ENCODE results near the gene TMEM121. TPM values are rescaled to one million over a fixed set of nuclear protein-coding genes. Genes with fewer than 3 reads are reported as not detected.
A peak's percentile ranks its signal among the peaks of the same experiment; 100 is the strongest.
"Not testable (repeated sequence)": the region's sequence is repeated elsewhere in the genome, so short reads cannot be mapped to it uniquely, and the experiment has no call there.

Gene TMEM121
- total and polyA plus RNA-seq, 2 donors (not counting 1 experiment from before 2014, with no cell fraction given) = 0.99 to 3.7 TPM

- DNase-seq (peak; percentile 74), ATAC-seq (ENCODE audit: low read depth) (peak; percentile 9)
- H3K27ac ChIP-seq (ENCODE audit: low read length in 2 of 2); H4K20me1 ChIP-seq (ENCODE audit: control insufficient read depth, insufficient read depth, low read length, poor library complexity, severe bottlenecking); H3K36me3 ChIP-seq (replicated peaks in 1 of 2; ENCODE audit: control extremely low read depth in 1 of 2, control insufficient read depth in 1 of 2, extremely low read depth in 1 of 2, insufficient read depth in 2 of 2, low read length in 1 of 2); H3K9ac ChIP-seq (ENCODE audit: low read length); H2AFZ ChIP-seq (ENCODE audit: insufficient read depth, low read depth, low read length, poor library complexity, severe bottlenecking); H3K4me3 Mint-ChIP-seq; H3K27me3 ChIP-seq (replicated peaks in 1 of 4; ENCODE audit: control extremely low read depth in 1 of 4, control insufficient read depth in 3 of 4, insufficient read depth in 4 of 4, low read length in 3 of 4); H3K27me3 Mint-ChIP-seq; H3K9me3 Mint-ChIP-seq (ENCODE audit: insufficient read depth); intact Hi-C loops (cut with micrococcal nuclease); H3K9me3 ChIP-seq (ENCODE audit: control extremely low read depth in 1 of 3, control insufficient read depth in 2 of 3, insufficient read depth in 1 of 3, low read length in 2 of 3): not testable (repeated sequence)
- TF ChIP-seq CTCF (IDR thresholded peaks at IDR 0.05) = peak; percentile 66
- peak overlapping the region; percentile 46 for H3K4me2 ChIP-seq (replicated peaks; ENCODE audit: low read depth, low read length, poor library complexity, severe bottlenecking)
- peaks cover 16 to 45% of the 10 kb centered on the region in 2 donors for H3K4me1 ChIP-seq (ENCODE audit: control insufficient read depth in 2 of 2, insufficient read depth in 2 of 2, low read length in 2 of 2)
- peaks cover 24% of the 10 kb centered on the region for H3K4me1 Mint-ChIP-seq
- peaks cover 12% of the 10 kb centered on the region for H3K79me2 ChIP-seq (ENCODE audit: control insufficient read depth, insufficient read depth, low read length)
- WGBS (ENCODE audit: insufficient coverage) = no CpG with 5 or more reads among the region's 28 CpGs
- ChIA-PET POLR2A (interaction anchor here (0.8 kb wide), 1 partner anchor 304 kb away, joined by 3 read pairs; no protein-coding TSS in a partner anchor), CTCF (interaction anchor here (1.1 to 1.3 kb wide), 3 partner anchors 112 to 448 kb away, joined by 3 to 4 read pairs (median 4); no protein-coding TSS in a partner anchor)
- peak overlapping the region; percentile 70 for H3K27ac Mint-ChIP-seq
- peak overlapping the region in 1 of 5 experiments; percentile 30 for H3K4me3 ChIP-seq (ENCODE audit: control extremely low read depth in 1 of 5, extremely low read depth in 1 of 5, insufficient read depth in 1 of 5, low read depth in 2 of 5, low read length in 4 of 5)
These were observed 32.2 kb downstream of the TMEM121 start for GRCh38 chr14:105558449-105559154.

DNA sequence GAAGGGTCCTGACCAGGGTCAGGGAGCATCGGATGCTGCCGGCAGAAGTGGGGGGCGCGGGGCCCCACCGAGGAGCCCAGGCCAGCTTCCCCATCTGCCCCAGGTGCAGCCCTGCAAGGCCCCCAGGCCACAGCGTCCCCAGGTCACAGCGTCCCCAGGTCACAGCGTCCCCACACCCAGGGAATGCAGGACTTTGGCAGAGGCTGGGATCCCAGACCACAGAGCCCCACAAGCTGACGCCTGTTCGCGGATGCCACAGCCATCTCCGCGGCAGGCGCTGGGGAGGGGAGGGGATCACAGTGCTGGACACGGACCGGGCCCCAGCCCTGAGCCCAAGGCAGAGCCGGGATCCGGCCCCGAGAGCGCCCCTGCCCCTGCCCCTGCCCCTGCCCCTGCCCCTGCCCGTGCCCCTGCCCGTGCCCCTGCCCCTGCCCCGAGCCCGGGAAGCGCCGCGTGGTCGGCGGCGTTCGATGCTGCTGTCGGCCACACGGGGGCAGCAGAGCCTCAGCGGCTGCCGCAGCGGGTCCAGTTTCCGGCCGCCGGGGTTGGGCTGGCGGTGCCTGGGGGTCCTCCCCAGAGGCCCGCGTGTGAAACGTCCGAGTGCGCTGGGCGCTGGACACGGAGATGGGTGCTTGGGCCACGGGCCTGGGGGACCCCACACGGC, 33.1 kb downstream of the TMEM121 start:
- H3K27me3 Mint-ChIP-seq; H3K27ac ChIP-seq (ENCODE audit: low read length in 2 of 2); H3K9ac ChIP-seq (ENCODE audit: low read length); H3K36me3 ChIP-seq (replicated peaks in 1 of 2; ENCODE audit: control extremely low read depth in 1 of 2, control insufficient read depth in 1 of 2, extremely low read depth in 1 of 2, insufficient read depth in 2 of 2, low read length in 1 of 2); H3K4me2 ChIP-seq (replicated peaks; ENCODE audit: low read depth, low read length, poor library complexity, severe bottlenecking); H3K9me3 ChIP-seq (ENCODE audit: control extremely low read depth in 1 of 3, control insufficient read depth in 2 of 3, insufficient read depth in 1 of 3, low read length in 2 of 3); intact Hi-C loops (cut with micrococcal nuclease); H3K27ac Mint-ChIP-seq; H2AFZ ChIP-seq (ENCODE audit: insufficient read depth, low read depth, low read length, poor library complexity, severe bottlenecking); H4K20me1 ChIP-seq (ENCODE audit: control insufficient read depth, insufficient read depth, low read length, poor library complexity, severe bottlenecking); H3K27me3 ChIP-seq (replicated peaks in 1 of 4; ENCODE audit: control extremely low read depth in 1 of 4, control insufficient read depth in 3 of 4, insufficient read depth in 4 of 4, low read length in 3 of 4); H3K9me3 Mint-ChIP-seq (ENCODE audit: insufficient read depth): not testable (repeated sequence)
- WGBS (ENCODE audit: insufficient coverage) = no CpG with 5 or more reads among the region's 49 CpGs
- H3K4me1 ChIP-seq (ENCODE audit: control insufficient read depth in 2 of 2, insufficient read depth in 2 of 2, low read length in 2 of 2) = peaks cover 22 to 54% of the 10 kb centered on the region in 2 donors
- ChIA-PET CTCF (interaction anchor here (1.1 to 1.2 kb wide), 2 partner anchors 111 to 447 kb away, joined by 3 to 4 read pairs; no protein-coding TSS in a partner anchor), POLR2A (interaction anchor here (0.8 kb wide), 1 partner anchor 303 kb away, joined by 3 read pairs; no protein-coding TSS in a partner anchor)
- Mint-ChIP-seq H3K4me3 (peak overlapping the region; percentile 26), H3K4me1 (peaks cover 24% of the 10 kb centered on the region)
- peak; percentile 46 for ATAC-seq (ENCODE audit: low read depth)
- H3K4me3 ChIP-seq (ENCODE audit: control extremely low read depth in 1 of 5, extremely low read depth in 1 of 5, insufficient read depth in 1 of 5, low read depth in 2 of 5, low read length in 4 of 5) = peak overlapping the region in 3 of 5 experiments; percentile 30 to 40 (median 33)
- peak; percentile 66 for DNase-seq
- H3K79me2 ChIP-seq (ENCODE audit: control insufficient read depth, insufficient read depth, low read length) = peaks cover 20% of the 10 kb centered on the region

DNA sequence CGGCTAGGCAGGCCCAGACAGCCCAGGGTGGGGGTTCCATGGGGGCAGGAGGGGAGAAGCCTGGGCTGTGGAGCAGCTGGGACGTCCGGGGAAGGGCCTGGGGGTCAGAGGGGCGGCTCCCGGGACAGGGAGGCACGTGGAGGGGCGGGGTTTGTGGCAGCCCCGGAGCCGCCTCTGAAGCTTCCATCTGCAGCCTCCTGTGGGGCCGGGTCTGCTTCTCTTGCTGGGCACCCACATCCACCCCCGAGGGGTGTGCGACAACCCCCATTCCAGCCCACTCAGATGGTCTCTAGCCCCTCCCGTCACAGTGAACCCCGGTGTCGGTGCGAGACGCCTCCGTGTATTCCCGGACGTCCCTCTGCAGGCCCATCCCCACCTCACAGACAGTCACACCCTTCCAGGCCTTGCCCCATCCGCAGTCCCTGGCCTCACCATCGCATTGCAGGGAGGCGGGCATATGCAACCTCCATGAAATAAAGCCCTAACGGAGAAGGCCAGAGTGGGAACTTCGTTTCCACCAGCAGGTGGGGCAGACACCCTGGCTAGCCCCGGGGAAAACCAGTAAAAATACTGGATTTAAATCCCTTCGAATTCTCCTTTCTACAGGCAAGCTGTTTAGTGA, 33.8 kb downstream of the TMEM121 start:
- H3K4me2 ChIP-seq (replicated peaks; ENCODE audit: low read depth, low read length, poor library complexity, severe bottlenecking); DNase-seq; H3K9me3 Mint-ChIP-seq (ENCODE audit: insufficient read depth); POLR2A ChIA-PET; H3K4me3 ChIP-seq (ENCODE audit: control extremely low read depth in 1 of 5, extremely low read depth in 1 of 5, insufficient read depth in 1 of 5, low read depth in 2 of 5, low read length in 4 of 5); H4K20me1 ChIP-seq (ENCODE audit: control insufficient read depth, insufficient read depth, low read length, poor library complexity, severe bottlenecking); H3K36me3 ChIP-seq (replicated peaks in 1 of 2; ENCODE audit: control extremely low read depth in 1 of 2, control insufficient read depth in 1 of 2, extremely low read depth in 1 of 2, insufficient read depth in 2 of 2, low read length in 1 of 2); H3K27ac ChIP-seq (ENCODE audit: low read length in 2 of 2); H3K27me3 ChIP-seq (replicated peaks in 1 of 4; ENCODE audit: control extremely low read depth in 1 of 4, control insufficient read depth in 3 of 4, insufficient read depth in 4 of 4, low read length in 3 of 4); H3K9ac ChIP-seq (ENCODE audit: low read length); H3K27me3 Mint-ChIP-seq; intact Hi-C loops (cut with micrococcal nuclease); H2AFZ ChIP-seq (ENCODE audit: insufficient read depth, low read depth, low read length, poor library complexity, severe bottlenecking); H3K9me3 ChIP-seq (ENCODE audit: control extremely low read depth in 1 of 3, control insufficient read depth in 2 of 3, insufficient read depth in 1 of 3, low read length in 2 of 3): not testable (repeated sequence)
- peak; percentile 73 for ATAC-seq (ENCODE audit: low read depth)
- no CpG with 5 or more reads among the region's 27 CpGs for WGBS (ENCODE audit: insufficient coverage)
- Histone ChIP-seq H3K4me1 (ENCODE audit: control insufficient read depth in 2 of 2, insufficient read depth in 2 of 2, low read length in 2 of 2) (peaks cover 25 to 60% of the 10 kb centered on the region in 2 donors), H3K79me2 (ENCODE audit: control insufficient read depth, insufficient read depth, low read length) (peaks cover 21% of the 10 kb centered on the region)
- Mint-ChIP-seq H3K27ac (peak overlapping the region; percentile 87), H3K4me1 (peaks cover 27% of the 10 kb centered on the region), H3K4me3 (peak overlapping the region; percentile 74)
- CTCF ChIA-PET = interaction anchor here (1.1 to 1.2 kb wide), 2 partner anchors 111 to 446 kb away, joined by 3 to 4 read pairs; no protein-coding TSS in a partner anchor
